Skeletal muscle satellite cell (primary cell): Measurements from ENCODE around the gene GYPC.
"Not testable (repeated sequence)": the region's sequence is repeated elsewhere in the genome, so short reads cannot be mapped to it uniquely, and the experiment has no call there.

Experiments
- H3K27me3 ChIP-seq: 2 replicates; pipeline ENCODE4 v1.7.0; 2013; ENCODE audit warnings: low read length; ENCODE audit not compliant: control insufficient read depth, insufficient read depth
- H3K36me3 ChIP-seq: 2 replicates; pipeline ENCODE4 v1.7.0; 2013; ENCODE audit warnings: mild to moderate bottlenecking, control low read depth, low read length; ENCODE audit not compliant: insufficient read depth
- H3K4me1 ChIP-seq: 2 replicates; pipeline ENCODE4 v1.7.0; 2013; ENCODE audit warnings: low read length; ENCODE audit not compliant: control insufficient read depth, insufficient read depth
- H3K4me2 ChIP-seq: 2 replicates; pipeline ENCODE4 v1.7.0; 2013; ENCODE audit warnings: mild to moderate bottlenecking, low read length
- H3K4me3 ChIP-seq: 2 replicates; pipeline ENCODE4 v1.7.0; 2013; ENCODE audit warnings: low read length
- H3K9ac ChIP-seq: 2 replicates; pipeline ENCODE4 v1.7.0; 2013; ENCODE audit warnings: mild to moderate bottlenecking, low read depth, low read length, moderate library complexity
- H3K9me3 ChIP-seq: replicated peaks from 2 replicates; pipeline ENCODE4 v1.7.0; 2013; ENCODE audit warnings: mild to moderate bottlenecking, control low read depth, low read length

GYPC gene

DNA sequence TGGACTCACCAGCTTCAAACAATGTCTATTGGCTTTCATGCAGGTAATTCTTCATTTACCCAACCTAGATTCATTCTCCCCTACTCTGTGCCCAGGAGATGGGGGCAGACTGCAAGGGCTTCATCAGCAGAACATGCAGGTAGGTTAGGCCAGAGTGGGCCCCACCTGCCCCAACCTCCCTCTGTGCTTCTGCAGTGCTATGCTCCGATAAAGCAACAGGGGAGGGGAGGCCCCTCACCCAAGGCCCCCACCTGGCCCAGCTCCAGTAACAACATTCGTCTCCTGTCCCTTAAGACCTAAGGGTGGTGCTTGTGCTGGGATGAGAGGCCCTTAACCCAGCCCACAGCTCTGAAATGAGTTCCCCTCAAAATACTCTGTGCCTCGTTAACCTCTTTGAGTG lies 16.7 kb upstream of the GYPC start:
- H3K4me3 ChIP-seq, result no peak overlapping the region
- peaks cover 30% of the 10 kb centered on the region for H3K27me3 ChIP-seq
- no peaks in the 10 kb centered on the region for H3K4me1 ChIP-seq

DNA sequence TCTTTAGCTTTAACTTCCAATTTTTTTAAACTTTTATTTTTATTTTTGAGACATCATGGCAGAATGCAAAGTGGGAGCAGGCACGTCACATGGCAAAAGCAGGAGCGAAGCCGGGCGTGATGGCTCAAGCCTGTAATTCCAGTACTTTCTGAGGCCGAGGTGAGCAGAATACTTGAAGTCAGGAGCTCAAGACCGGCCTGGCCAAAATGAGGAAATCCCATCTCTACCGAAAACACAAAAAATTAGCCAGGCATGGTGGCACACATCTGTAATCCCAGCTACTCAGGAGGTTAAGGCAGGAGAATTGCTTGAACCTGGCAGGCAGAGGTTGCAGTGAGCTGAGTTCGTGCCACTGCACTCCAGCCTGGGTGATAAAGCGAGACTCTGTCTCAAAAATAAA lies 14.7 kb upstream of the GYPC start:
- not testable (repeated sequence) for H3K4me2 ChIP-seq, H3K9ac ChIP-seq, H3K4me1 ChIP-seq, H3K4me3 ChIP-seq, H3K36me3 ChIP-seq, H3K9me3 ChIP-seq
- peaks cover 42% of the 10 kb centered on the region for H3K27me3 ChIP-seq

More for the DNA sequence above, 16.7 kb upstream of the GYPC start:
- Histone ChIP-seq H3K9ac (no peak overlapping the region), H3K9me3 (no peaks in the 10 kb centered on the region), H3K36me3 (no peaks in the 10 kb centered on the region), H3K4me2 (no peak overlapping the region)

DNA sequence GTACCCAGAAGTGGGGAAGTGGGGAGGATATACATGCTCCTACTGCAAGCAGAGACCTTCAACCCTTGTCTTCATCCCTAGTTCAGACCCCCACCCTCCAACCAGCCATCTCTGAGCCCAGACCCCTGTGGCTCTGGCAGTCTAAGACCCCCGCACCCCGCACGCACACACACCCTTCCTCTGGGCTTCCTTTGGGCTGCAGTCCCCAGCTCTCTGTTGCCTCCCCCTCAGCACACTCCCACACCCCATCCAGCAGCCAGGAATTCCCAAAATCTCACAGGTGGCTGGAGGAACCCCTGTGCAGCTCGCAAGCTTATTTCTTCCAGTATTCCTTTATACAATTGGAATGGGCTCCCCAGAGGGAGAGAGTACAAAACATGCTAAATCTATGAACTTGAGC lies 13.9 kb upstream of the GYPC start:
- H3K36me3 ChIP-seq, result no peaks in the 10 kb centered on the region
- H3K4me2 ChIP-seq, result no peak overlapping the region
- H3K4me1 ChIP-seq, result no peaks in the 10 kb centered on the region
- H3K4me3 ChIP-seq, result no peak overlapping the region
- no peak overlapping the region for H3K9ac ChIP-seq
- no peaks in the 10 kb centered on the region for H3K9me3 ChIP-seq
- peaks cover 42% of the 10 kb centered on the region for H3K27me3 ChIP-seq

DNA sequence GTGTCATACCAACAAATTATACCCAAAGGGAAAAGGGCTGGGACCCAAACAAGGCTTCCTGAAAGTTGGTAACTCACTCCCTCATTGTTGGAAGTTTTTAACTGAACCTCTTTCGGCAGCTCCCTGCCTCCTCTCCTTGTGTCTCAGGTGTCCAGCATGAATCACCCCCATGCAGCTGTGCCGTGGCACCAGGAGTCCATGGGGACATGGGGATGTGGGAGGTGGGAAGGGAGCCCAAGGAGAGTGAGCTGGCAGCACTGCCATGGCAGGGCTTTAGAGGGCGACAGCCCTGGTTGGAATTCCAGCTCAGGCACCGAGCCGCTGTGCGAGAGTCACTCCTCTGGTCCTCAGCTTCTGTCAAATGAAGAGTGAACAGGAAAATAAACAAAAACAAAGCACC lies 12.5 kb upstream of the GYPC start:
- H3K27me3 ChIP-seq, result peaks cover 35% of the 10 kb centered on the region
- no peaks in the 10 kb centered on the region for H3K9me3 ChIP-seq
- H3K4me2 ChIP-seq, result no peak overlapping the region
- no peaks in the 10 kb centered on the region for H3K36me3 ChIP-seq
- no peaks in the 10 kb centered on the region for H3K4me1 ChIP-seq
- no peak overlapping the region for H3K4me3 ChIP-seq
- no peak overlapping the region for H3K9ac ChIP-seq

DNA sequence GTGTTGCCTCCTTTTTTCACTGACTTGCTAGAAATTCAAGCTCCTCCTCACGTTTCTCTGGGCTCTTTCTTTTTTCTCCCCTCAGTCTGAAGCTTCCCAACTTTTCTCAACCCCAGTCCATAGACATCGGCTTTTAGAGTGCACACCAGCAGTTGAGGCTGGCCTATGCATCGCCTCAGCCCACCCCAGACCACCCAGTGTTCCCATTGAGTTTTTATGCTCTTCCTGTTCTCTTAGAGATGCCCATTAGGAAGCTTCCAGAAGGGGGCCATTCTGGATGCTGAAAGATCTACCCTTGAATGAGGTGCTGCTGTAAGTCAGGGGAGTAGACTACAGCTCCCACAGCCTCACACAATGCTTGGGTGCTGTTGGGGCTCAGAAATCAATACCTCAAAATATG lies 12.0 kb upstream of the GYPC start:
- H3K4me2 ChIP-seq, result no peak overlapping the region
- H3K27me3 ChIP-seq, result peaks cover 33% of the 10 kb centered on the region
- no peaks in the 10 kb centered on the region for H3K9me3 ChIP-seq
- H3K4me3 ChIP-seq, result no peak overlapping the region
- H3K9ac ChIP-seq, result no peak overlapping the region
- no peaks in the 10 kb centered on the region for H3K36me3 ChIP-seq
- no peaks in the 10 kb centered on the region for H3K4me1 ChIP-seq

DNA sequence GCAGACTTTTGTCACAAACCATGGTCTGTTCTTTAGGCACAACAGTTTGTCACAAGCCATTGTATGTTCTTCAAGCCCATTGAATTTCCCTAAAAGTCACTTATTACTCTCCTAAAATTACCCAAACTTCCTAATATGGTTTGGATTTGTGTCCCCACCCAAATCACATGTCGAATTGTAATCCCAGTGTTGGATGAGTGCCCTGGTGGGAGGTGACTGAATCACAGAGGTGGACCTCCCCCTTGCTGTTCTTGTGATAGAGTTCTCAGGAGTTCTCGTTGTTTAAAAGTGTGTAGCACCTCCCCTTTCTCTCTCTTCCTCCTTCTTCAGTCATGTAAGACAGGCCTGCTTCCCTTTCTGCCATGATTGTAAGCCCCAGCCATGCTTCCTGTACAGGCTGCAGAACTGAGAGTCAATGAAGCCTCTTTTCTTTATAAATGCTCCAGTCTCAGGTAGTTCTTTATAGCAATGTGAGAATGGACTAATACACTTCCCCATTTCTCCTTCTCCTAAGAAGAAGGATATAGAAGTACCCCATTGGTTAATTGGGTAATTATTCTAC lies 11.2 kb upstream of the GYPC start:
- Histone ChIP-seq H3K4me1 (no peaks in the 10 kb centered on the region), H3K9ac (no peak overlapping the region), H3K27me3 (peaks cover 33% of the 10 kb centered on the region), H3K4me3 (no peak overlapping the region), H3K4me2 (no peak overlapping the region), H3K9me3 (no peaks in the 10 kb centered on the region), H3K36me3 (no peaks in the 10 kb centered on the region)

DNA sequence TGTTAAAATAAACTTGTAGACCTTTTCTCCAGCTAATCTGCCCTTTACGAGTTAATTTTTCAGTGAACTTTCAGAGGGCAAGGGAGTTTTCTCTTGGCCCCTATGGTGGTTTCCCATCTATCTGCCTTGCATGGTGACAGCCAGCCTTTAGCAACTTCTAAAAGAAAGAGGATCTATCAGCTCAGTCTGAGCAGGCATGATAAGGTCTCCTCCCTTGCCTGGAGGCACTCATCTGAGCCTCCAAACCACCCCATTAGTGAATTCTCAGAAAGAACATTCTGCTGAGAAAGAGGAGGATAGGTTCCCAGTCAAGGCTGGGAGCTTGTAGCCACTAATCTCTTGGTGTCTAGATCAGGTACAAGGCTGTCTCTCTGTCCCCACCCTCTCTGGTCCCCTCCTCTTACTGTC lies 10.7 kb upstream of the GYPC start:
- peaks cover 33% of the 10 kb centered on the region for H3K27me3 ChIP-seq
- H3K9me3 ChIP-seq, result no peaks in the 10 kb centered on the region
- H3K4me3 ChIP-seq, result no peak overlapping the region
- no peaks in the 10 kb centered on the region for H3K36me3 ChIP-seq
- H3K9ac ChIP-seq, result no peak overlapping the region
- no peak overlapping the region for H3K4me2 ChIP-seq
- H3K4me1 ChIP-seq, result no peaks in the 10 kb centered on the region

DNA sequence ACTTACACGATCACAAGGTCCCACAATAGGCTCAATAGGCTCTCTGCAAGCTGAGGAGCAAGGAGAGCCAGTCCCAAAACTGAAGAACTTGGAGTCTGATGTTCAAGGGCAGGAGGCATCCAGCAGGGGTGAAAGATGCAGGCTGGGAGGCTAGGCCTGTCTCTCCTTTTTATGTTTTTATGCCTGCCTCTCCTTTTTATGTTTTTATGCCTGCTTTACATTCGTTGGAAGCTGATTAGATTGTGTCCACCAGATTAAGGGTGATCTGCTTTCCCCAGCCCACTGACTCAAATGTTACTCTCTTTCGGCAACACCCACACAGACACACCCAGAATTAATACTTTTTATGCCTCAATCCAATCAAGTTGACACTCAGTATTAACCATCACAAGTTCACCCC lies 9.9 kb upstream of the GYPC start:
- Histone ChIP-seq H3K9me3 (no peaks in the 10 kb centered on the region), H3K27me3 (peaks cover 33% of the 10 kb centered on the region), H3K4me2 (no peak overlapping the region), H3K9ac (no peak overlapping the region), H3K4me3 (no peak overlapping the region), H3K4me1 (no peaks in the 10 kb centered on the region), H3K36me3 (no peaks in the 10 kb centered on the region)

DNA sequence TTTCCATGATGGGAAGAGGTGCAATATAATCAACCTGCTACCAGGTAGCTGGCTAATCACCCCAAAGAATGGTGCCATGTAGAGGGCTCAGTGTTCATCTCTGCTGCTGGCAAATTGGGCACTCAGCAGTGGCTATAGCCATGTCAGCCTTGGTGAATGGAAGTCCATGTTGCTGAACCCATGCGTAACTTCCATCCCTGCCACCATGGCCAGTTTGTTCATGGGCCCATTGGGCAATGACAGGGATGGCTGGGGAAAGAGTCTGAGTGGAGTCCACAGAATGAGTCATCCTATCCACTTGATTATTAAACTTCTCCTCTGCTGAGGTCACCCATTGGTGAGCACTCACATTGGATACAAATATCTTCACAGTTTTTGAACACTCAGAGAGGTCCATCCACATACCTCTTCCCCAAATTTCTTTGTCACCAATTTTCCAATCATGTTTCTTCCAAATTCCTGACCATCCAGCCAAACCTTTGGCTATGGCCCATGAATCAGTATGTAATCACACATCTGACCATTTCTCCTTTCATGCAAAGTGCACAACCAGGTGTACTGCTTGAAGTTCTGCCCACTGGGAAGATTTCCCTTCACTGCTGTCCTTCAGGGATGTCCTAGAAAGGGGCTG lies 8.1 kb upstream of the GYPC start:
- not testable (repeated sequence) for H3K4me3 ChIP-seq, H3K9me3 ChIP-seq, H3K4me1 ChIP-seq, H3K4me2 ChIP-seq, H3K9ac ChIP-seq, H3K36me3 ChIP-seq
- peaks cover 25% of the 10 kb centered on the region for H3K27me3 ChIP-seq

DNA sequence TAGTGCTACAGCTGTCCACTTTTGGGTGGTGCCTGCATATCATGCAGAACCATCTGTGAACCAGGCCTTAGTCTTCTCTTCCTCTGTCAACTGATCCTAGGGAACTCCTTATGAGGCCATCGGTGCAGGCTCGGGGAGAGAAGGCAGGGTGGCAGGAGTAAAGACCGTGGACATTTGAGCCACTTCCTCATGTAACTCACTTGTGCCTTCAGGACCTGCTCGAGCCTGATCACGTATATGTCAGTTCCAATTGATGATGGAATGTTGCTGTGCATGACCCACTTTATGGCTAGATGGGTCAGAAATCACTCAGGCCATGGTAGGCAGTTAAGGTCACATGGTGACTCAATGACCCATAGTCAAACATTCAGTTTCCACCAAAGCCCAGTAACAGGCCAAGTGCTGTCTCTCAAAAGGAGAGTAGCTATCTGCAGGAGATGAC lies 7.6 kb upstream of the GYPC start:
- not testable (repeated sequence) for H3K9ac ChIP-seq, H3K9me3 ChIP-seq, H3K36me3 ChIP-seq, H3K4me3 ChIP-seq, H3K4me2 ChIP-seq, H3K4me1 ChIP-seq
- H3K27me3 ChIP-seq, result peaks cover 21% of the 10 kb centered on the region

DNA sequence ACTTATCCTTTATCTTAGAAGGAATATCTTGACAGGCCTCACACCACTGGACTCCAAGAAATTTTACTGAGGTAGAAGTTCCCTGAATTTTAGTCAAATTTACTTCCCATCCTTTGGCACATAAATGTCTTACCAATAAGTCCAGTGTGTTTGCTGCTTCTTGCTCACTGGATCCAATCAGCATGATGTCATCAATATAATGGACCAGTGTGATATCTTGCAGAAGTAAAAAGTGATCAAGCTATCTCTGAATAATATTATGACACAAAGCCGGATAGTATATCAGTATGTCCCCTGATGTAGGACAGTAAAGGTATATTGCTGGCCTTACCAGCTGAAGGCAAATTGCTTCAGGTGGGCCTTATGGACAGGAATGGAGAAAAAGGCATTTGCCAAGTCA lies 6.9 kb upstream of the GYPC start:
- Histone ChIP-seq H3K9ac (no peak overlapping the region), H3K9me3 (no peaks in the 10 kb centered on the region), H3K4me2 (no peak overlapping the region), H3K4me1 (no peaks in the 10 kb centered on the region), H3K36me3 (no peaks in the 10 kb centered on the region), H3K4me3 (no peak overlapping the region), H3K27me3 (peaks cover 13% of the 10 kb centered on the region)

DNA sequence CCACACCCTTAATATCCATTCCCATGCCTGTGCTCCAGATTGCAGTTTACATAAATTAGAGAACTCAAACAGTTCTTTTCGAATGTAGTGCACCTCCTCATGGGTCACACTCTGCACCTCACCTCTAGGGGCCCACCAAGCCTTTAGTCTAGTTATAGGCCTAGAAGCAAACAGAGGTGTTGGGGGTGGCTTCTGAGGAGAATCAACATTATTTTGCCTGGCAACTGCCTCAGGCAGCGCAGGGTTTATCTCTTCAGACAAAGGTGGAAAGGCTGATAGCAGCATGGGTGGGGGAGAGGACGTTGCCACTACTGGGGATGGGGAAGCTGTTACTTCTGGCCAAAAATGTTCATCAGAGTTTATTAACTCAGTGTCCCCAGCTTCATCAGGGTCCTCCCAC lies 5.0 kb upstream of the GYPC start:
- peaks cover 8% of the 10 kb centered on the region for H3K4me1 ChIP-seq
- no peak overlapping the region for H3K4me2 ChIP-seq
- no peak overlapping the region for H3K4me3 ChIP-seq
- no peaks in the 10 kb centered on the region for H3K9me3 ChIP-seq
- no peaks in the 10 kb centered on the region for H3K27me3 ChIP-seq
- no peaks in the 10 kb centered on the region for H3K36me3 ChIP-seq
- no peak overlapping the region for H3K9ac ChIP-seq
